Measurements from ENCODE around the gene SMIM14.
A peak's percentile ranks its signal among the peaks of the same experiment; 100 is the strongest.
"Not testable (repeated sequence)": the region's sequence is repeated elsewhere in the genome, so short reads cannot be mapped to it uniquely, and the experiment has no call there.

SMIM14 gene

GRCh38 chr4:39658756-39659155 is 20.1 kb upstream of the SMIM14 start:
- no peaks in the 10 kb centered on the region for H3K9me3 Mint-ChIP-seq
- DNase-seq (no peak), ATAC-seq (replicated peaks) (no peak)
- H3K4me3 Mint-ChIP-seq: no peak overlapping the region
- no peaks in the 10 kb centered on the region for H3K4me1 Mint-ChIP-seq (ENCODE audit: low read depth in 2 of 2)
- no peaks in the 10 kb centered on the region for H3K27me3 Mint-ChIP-seq
- H3K27ac Mint-ChIP-seq: no peak overlapping the region
- H3K36me3 Mint-ChIP-seq (ENCODE audit: insufficient read depth): peaks cover 2% of the 10 kb centered on the region

DNA sequence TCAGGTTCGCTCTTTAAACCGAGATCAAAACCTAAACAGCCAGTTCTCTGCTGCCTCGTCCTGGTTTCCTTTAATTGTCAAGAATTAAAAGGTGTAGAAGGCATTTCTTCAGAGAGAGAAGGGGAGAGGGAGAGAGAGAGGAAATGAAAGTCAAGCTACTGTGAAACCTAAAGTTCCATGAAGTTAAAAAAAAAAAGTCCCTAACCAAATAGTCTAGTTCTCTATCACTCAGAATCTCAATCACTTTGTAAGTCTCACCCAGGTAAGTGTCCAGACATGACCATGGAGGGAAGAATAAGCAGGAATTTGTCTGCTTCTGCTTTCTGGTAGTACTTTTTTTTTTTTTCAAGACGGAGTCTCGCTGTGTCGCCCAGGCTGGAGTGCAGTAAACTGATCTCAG is 18.8 kb upstream of the SMIM14 start:
- Mint-ChIP-seq H3K27ac (no peak overlapping the region), H3K9me3 (no peaks in the 10 kb centered on the region), H3K27me3 (no peaks in the 10 kb centered on the region), H3K4me3 (no peak overlapping the region), H3K4me1 (ENCODE audit: low read depth in 2 of 2) (no peaks in the 10 kb centered on the region), H3K36me3 (ENCODE audit: insufficient read depth) (peaks cover 2% of the 10 kb centered on the region)
- no peak for ATAC-seq (replicated peaks)
- DNase-seq: no peak

- not testable (repeated sequence) for ATAC-seq (replicated peaks); DNase-seq; H3K9me3 Mint-ChIP-seq; H3K27ac Mint-ChIP-seq; H3K4me1 Mint-ChIP-seq (ENCODE audit: low read depth in 2 of 2); H3K27me3 Mint-ChIP-seq; H3K4me3 Mint-ChIP-seq; H3K36me3 Mint-ChIP-seq (ENCODE audit: insufficient read depth)
Measured at GRCh38 chr4:39656638-39657037, 18.0 kb upstream of the SMIM14 start.

DNA sequence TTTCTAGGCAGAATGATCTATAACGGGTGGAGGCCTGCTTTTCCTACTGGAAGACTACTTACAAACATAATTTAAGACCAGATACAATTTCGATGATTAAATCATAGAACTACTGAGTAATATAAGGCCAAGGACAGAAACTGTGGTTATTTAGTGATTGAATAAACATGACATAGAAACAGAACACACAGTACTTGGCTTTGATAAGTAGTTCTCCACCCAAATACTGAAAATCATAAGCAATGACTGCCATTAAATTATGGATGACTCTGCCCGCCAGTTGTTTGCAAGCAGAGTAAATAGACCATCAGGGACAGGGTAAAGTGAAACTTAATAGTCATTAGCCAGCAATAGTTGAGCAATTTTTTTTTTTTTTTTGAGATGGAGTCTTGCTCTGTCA is 17.2 kb upstream of the SMIM14 start:
- no peak overlapping the region for H3K4me3 Mint-ChIP-seq
- peaks cover 6% of the 10 kb centered on the region for H3K36me3 Mint-ChIP-seq (ENCODE audit: insufficient read depth)
- H3K27ac Mint-ChIP-seq: no peak overlapping the region
- H3K4me1 Mint-ChIP-seq (ENCODE audit: low read depth in 2 of 2): no peaks in the 10 kb centered on the region
- ATAC-seq (replicated peaks) (no peak), DNase-seq (no peak)
- H3K9me3 Mint-ChIP-seq: no peaks in the 10 kb centered on the region
- H3K27me3 Mint-ChIP-seq: no peaks in the 10 kb centered on the region

DNA sequence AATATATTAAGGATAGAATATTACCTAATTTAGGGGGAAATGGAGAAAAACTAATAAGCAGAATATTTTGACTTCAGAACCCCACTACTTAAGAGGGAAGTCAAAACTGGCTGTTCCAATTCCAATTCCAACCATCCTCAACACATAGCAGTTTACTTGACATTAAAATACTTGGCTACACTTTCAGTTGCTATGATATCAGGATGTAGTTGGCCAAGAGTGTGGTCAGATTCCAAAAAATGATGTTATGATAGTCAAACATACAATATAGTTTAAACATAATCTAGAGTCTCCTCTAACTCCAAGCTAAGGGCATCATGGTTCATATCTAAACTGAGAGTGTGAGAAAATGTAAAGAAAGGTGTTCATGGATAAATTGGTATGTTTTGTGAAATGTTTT is 16.5 kb upstream of the SMIM14 start:
- H3K4me3 Mint-ChIP-seq: no peak overlapping the region
- H3K4me1 Mint-ChIP-seq (ENCODE audit: low read depth in 2 of 2): no peaks in the 10 kb centered on the region
- H3K27me3 Mint-ChIP-seq: no peaks in the 10 kb centered on the region
- H3K9me3 Mint-ChIP-seq: no peaks in the 10 kb centered on the region
- H3K36me3 Mint-ChIP-seq (ENCODE audit: insufficient read depth): peaks cover 6% of the 10 kb centered on the region
- no peak overlapping the region for H3K27ac Mint-ChIP-seq
- ATAC-seq (replicated peaks) (no peak), DNase-seq (no peak)

DNA sequence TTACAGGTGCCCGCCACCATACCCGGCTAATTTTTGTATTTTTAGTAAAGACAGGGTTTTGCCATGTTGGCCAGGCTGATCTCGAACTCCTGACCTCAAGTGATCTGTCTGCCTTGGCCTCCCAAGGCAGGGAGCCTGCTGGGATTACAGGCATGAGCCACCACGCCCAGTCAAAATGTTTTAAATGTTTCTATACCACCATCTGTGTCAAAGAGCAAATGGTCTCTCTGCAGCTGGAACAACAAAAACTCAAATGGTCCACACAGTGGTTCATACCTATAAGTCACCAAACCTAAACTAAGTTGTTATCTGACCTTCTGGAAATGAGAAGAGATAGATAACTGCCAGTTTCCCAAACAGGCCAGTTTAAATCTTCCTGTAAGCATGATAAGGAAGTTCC is 12.9 kb upstream of the SMIM14 start:
- H3K4me3 Mint-ChIP-seq; H3K27me3 Mint-ChIP-seq; H3K4me1 Mint-ChIP-seq (ENCODE audit: low read depth in 2 of 2); H3K9me3 Mint-ChIP-seq; H3K27ac Mint-ChIP-seq; DNase-seq; ATAC-seq (replicated peaks); H3K36me3 Mint-ChIP-seq (ENCODE audit: insufficient read depth): not testable (repeated sequence)

DNA sequence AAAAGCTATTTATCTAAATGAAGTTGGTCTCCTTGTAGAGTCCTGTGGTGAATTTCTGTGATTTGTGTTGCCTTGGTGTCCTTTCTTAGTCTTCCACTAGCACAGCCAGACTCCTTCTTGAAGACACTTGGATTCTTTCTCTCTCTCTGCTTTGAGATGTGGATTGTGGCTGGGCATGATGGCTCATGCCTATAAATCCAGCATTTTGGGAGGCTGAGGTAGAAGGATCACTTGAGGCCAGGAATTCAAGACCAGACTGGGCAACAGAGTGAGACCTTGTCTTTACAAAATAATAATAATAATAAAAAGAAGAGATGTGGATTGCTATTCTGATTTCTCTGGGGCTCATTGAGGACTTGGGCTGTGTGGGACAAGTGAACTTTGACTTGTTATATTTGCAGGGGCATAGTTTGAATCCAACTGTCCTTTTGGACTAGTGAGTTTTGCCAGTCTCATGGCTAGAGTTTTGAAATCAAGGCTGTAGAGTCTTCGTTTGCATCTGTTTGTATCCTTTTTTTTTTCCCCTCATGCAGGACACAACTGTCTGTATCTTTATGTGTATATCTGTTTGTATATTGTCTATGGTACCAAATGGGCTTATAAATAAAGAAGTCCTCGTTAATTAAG is 11.1 kb upstream of the SMIM14 start:
- DNase-seq: no peak
- H3K27ac Mint-ChIP-seq: no peak overlapping the region
- no peak for ATAC-seq (replicated peaks)
- H3K9me3 Mint-ChIP-seq: no peaks in the 10 kb centered on the region
- H3K4me1 Mint-ChIP-seq (ENCODE audit: low read depth in 2 of 2): no peaks in the 10 kb centered on the region
- peaks cover 3% of the 10 kb centered on the region for H3K36me3 Mint-ChIP-seq (ENCODE audit: insufficient read depth)
- H3K27me3 Mint-ChIP-seq: no peaks in the 10 kb centered on the region
- no peak overlapping the region for H3K4me3 Mint-ChIP-seq

- Mint-ChIP-seq H3K36me3 (ENCODE audit: insufficient read depth) (peaks cover 3% of the 10 kb centered on the region), H3K4me3 (no peak overlapping the region), H3K4me1 (ENCODE audit: low read depth in 2 of 2) (no peaks in the 10 kb centered on the region), H3K9me3 (no peaks in the 10 kb centered on the region), H3K27ac (no peak overlapping the region), H3K27me3 (no peaks in the 10 kb centered on the region)
- ATAC-seq (replicated peaks): no peak
- DNase-seq: no peak
Measured at GRCh38 chr4:39648827-39649558, 10.3 kb upstream of the SMIM14 start.

DNA sequence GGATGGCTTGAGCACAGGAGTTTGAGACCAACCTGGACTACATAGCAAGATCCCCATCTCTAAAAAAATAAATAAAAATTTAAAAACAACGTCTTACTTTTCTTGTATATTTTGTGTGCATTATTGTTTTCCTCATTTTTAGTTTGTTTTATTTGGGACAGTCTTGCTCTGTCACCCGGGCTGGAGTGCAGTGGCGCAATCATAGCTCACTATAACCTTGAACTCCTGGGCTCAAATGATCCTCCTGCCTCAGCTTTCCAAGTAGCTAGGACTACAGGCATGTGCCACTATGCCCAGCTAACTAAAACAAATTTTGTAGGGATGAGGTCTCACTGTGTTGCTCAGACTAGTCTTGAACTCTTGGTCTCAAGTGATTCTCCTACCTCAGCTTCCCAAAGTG is 9.5 kb upstream of the SMIM14 start:
- H3K4me3 Mint-ChIP-seq: no peak overlapping the region
- no peaks in the 10 kb centered on the region for H3K27me3 Mint-ChIP-seq
- ATAC-seq (replicated peaks) (no peak), DNase-seq (no peak)
- H3K4me1 Mint-ChIP-seq (ENCODE audit: low read depth in 2 of 2): no peaks in the 10 kb centered on the region
- H3K9me3 Mint-ChIP-seq: no peaks in the 10 kb centered on the region
- no peak overlapping the region for H3K27ac Mint-ChIP-seq
- H3K36me3 Mint-ChIP-seq (ENCODE audit: insufficient read depth): peaks cover 3% of the 10 kb centered on the region

- DNase-seq (no peak), ATAC-seq (replicated peaks) (no peak)
- no peaks in the 10 kb centered on the region for H3K27me3 Mint-ChIP-seq
- H3K4me3 Mint-ChIP-seq: no peak overlapping the region
- H3K27ac Mint-ChIP-seq: no peak overlapping the region
- peaks cover 9 to 11% of the 10 kb centered on the region in 2 donors for H3K4me1 Mint-ChIP-seq (ENCODE audit: low read depth in 2 of 2)
- peaks cover 10% of the 10 kb centered on the region for H3K36me3 Mint-ChIP-seq (ENCODE audit: insufficient read depth)
- H3K9me3 Mint-ChIP-seq: no peaks in the 10 kb centered on the region
Measured at GRCh38 chr4:39642885-39643552, 4.4 kb upstream of the SMIM14 start.

DNA sequence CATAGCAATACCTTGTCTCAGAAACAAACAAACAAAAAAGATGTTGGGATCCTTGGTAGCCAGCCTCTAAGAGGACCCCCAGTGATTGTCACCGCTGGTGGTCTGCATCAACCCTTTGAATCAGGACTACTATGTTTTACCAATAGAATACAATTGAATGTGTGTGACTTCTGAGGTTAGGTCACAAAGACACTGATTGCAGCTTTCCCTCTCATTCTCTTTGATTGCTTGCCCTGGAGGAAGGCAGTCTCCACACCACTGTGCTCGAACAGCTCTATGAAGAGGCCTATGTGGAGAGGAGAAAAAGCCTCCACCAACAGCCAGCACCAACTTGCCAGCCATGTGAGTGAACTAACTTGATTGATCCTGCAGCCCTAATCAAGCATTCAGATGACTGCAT is 2.8 kb upstream of the SMIM14 start:
- Mint-ChIP-seq H3K27me3 (no peaks in the 10 kb centered on the region), H3K27ac (peak overlapping the region in 1 of 2 donors; percentile 28), H3K4me3 (no peak overlapping the region), H3K9me3 (no peaks in the 10 kb centered on the region), H3K36me3 (ENCODE audit: insufficient read depth) (peaks cover 10% of the 10 kb centered on the region), H3K4me1 (ENCODE audit: low read depth in 2 of 2) (peaks cover 16 to 27% of the 10 kb centered on the region in 2 donors)
- ATAC-seq (replicated peaks) (no peak), DNase-seq (no peak)

DNA sequence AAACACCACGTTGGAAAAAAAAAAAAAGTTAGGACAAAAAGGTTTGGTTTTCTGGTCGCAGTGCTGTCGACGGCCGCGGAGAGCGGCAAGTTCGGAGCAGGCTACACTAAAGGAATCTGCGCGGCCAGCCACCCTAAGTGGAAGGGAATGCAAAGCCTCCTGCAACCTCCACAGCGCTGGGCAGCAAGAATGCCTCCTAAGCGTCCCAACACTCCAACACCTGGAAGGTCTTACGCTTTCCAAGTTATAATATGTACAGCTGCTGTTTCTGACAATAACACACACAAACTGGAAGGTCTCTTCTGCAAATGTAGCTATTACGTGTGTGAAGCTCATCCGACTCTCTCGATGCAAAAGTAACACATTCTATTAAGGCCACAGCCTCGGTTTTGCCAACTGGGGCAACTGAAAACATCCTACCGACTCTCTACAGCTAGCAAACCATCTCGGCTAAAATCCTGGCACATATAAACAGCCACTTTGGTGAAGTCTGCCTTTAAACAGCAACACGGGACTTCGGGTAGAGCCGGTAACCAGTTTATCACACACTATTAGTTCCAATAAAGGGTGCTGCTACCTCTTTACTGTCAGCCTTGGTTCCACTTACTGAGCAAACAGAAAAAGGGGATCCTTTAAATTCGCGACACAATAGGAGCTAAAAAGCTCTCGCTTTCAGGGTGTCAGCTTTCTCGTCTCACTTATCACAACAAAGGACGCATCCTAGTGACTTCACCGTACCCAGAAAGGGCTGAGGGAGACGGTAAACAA is 895 bp downstream of the SMIM14 start:
- Mint-ChIP-seq H3K4me1 (ENCODE audit: low read depth in 2 of 2) (peaks cover 23 to 39% of the 10 kb centered on the region in 2 donors), H3K9me3 (no peaks in the 10 kb centered on the region), H3K36me3 (ENCODE audit: insufficient read depth) (peaks cover 10% of the 10 kb centered on the region), H3K4me3 (peak overlapping the region; percentile 93 to 95), H3K27me3 (no peaks in the 10 kb centered on the region), H3K27ac (peak overlapping the region; percentile 92 to 93)
- peak; percentile 18 to 41 (median 31) for DNase-seq
- ATAC-seq (replicated peaks): peak; percentile 31

GRCh38 chr4:39637221-39637585 is 1.5 kb downstream of the SMIM14 start:
- H3K27me3 Mint-ChIP-seq: no peaks in the 10 kb centered on the region
- H3K9me3 Mint-ChIP-seq: no peaks in the 10 kb centered on the region
- H3K27ac Mint-ChIP-seq: peak overlapping the region; percentile 92 to 93
- peaks cover 23 to 39% of the 10 kb centered on the region in 2 donors for H3K4me1 Mint-ChIP-seq (ENCODE audit: low read depth in 2 of 2)
- ATAC-seq (replicated peaks) (no peak), DNase-seq (no peak)
- peaks cover 13% of the 10 kb centered on the region for H3K36me3 Mint-ChIP-seq (ENCODE audit: insufficient read depth)
- peak overlapping the region; percentile 93 to 95 for H3K4me3 Mint-ChIP-seq
